Measurements from ENCODE around the gene RER1.
A peak's percentile ranks its signal among the peaks of the same experiment; 100 is the strongest.

Gene RER1

GRCh38 chr1:2391931-2392509 is 379 bp downstream of the RER1 start:
- DNase-seq (ENCODE audit: low spot score) = peak; percentile 26

- no peak for DNase-seq (ENCODE audit: low spot score)
Observed at GRCh38 chr1:2392686-2393085, 1.0 kb downstream of the RER1 start.

- no peak for DNase-seq (ENCODE audit: low spot score)
Observed at GRCh38 chr1:2393471-2393877, 1.8 kb downstream of the RER1 start.

GRCh38 chr1:2394220-2394619 is 2.6 kb downstream of the RER1 start:
- no peak for DNase-seq (ENCODE audit: low spot score)

- DNase-seq (ENCODE audit: low spot score) = no peak
Observed at GRCh38 chr1:2394761-2395160, 3.1 kb downstream of the RER1 start.

GRCh38 chr1:2395245-2395644 is 3.6 kb downstream of the RER1 start:
- no peak for DNase-seq (ENCODE audit: low spot score)

- DNase-seq (ENCODE audit: low spot score) = no peak
Observed at GRCh38 chr1:2396059-2396458, 4.4 kb downstream of the RER1 start.

GRCh38 chr1:2396476-2396875 is 4.8 kb downstream of the RER1 start:
- DNase-seq (ENCODE audit: low spot score) = no peak

- no peak for DNase-seq (ENCODE audit: low spot score)
Observed at GRCh38 chr1:2397007-2397679, 5.5 kb downstream of the RER1 start.

- no peak for DNase-seq (ENCODE audit: low spot score)
Observed at GRCh38 chr1:2398871-2399270, 7.2 kb downstream of the RER1 start.

GRCh38 chr1:2399890-2400575 is 8.4 kb downstream of the RER1 start:
- no peak for DNase-seq (ENCODE audit: low spot score)

GRCh38 chr1:2400576-2400909 is 8.9 kb downstream of the RER1 start:
- DNase-seq (ENCODE audit: low spot score) = no peak

GRCh38 chr1:2400950-2401649 is 9.5 kb downstream of the RER1 start:
- no peak for DNase-seq (ENCODE audit: low spot score)

GRCh38 chr1:2402420-2402819 is 10.8 kb downstream of the RER1 start:
- DNase-seq (ENCODE audit: low spot score) = no peak

- no peak for DNase-seq (ENCODE audit: low spot score)
Observed at GRCh38 chr1:2403273-2403672, 11.6 kb downstream of the RER1 start.

- DNase-seq (ENCODE audit: low spot score) = no peak
Observed at GRCh38 chr1:2404142-2404889, 12.7 kb downstream of the RER1 start.

- no peak for DNase-seq (ENCODE audit: low spot score)
Observed at GRCh38 chr1:2404890-2405511, 13.4 kb downstream of the RER1 start.

- DNase-seq (ENCODE audit: low spot score) = no peak
Observed at GRCh38 chr1:2405588-2406295, 14.1 kb downstream of the RER1 start.

GRCh38 chr1:2406451-2407041 is 14.9 kb downstream of the RER1 start:
- no peak for DNase-seq (ENCODE audit: low spot score)

GRCh38 chr1:2407166-2407990 is 15.7 kb downstream of the RER1 start:
- no peak for DNase-seq (ENCODE audit: low spot score)
